Measurements from ENCODE around the gene EGFLAM.

DNA sequence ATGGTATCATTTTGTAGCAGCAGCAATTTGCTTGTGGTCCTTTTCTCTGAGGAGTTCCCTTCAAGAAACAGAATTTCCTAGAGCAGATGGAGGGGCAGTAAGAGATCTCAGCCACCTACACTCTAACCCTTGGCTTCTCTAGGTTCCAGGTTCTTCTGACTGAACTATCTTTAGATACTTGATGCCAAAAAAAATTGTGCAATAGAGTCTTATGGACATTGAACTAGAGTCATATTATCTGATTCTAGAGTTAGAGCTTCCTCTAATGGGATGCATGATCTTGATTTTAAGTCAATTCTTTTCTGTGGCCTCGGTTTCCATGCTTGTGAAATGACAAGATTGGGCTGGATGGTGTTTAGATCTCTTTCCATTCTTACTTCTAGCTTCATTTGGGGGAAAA lies 142.8 kb downstream of the EGFLAM start:
- TF ChIP-seq, protein P1, sequence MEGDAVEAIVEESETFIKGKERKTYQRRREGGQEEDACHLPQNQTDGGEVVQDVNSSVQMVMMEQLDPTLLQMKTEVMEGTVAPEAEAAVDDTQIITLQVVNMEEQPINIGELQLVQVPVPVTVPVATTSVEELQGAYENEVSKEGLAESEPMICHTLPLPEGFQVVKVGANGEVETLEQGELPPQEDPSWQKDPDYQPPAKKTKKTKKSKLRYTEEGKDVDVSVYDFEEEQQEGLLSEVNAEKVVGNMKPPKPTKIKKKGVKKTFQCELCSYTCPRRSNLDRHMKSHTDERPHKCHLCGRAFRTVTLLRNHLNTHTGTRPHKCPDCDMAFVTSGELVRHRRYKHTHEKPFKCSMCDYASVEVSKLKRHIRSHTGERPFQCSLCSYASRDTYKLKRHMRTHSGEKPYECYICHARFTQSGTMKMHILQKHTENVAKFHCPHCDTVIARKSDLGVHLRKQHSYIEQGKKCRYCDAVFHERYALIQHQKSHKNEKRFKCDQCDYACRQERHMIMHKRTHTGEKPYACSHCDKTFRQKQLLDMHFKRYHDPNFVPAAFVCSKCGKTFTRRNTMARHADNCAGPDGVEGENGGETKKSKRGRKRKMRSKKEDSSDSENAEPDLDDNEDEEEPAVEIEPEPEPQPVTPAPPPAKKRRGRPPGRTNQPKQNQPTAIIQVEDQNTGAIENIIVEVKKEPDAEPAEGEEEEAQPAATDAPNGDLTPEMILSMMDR (IDR thresholded peaks at IDR 0.05) = no peak
- TF ChIP-seq SMAD3 (CRISPR knock-in tag; IDR thresholded peaks at IDR 0.05; ENCODE audit: borderline replicate concordance) (no peak), NR2C2 (CRISPR knock-in tag; IDR thresholded peaks at IDR 0.05) (no peak), JUN (CRISPR knock-in tag; IDR thresholded peaks at IDR 0.05) (no peak), ZNF263 (CRISPR knock-in tag; IDR thresholded peaks at IDR 0.05; ENCODE audit: low read depth) (no peak), ZNF416 (CRISPR knock-in tag; IDR thresholded peaks at IDR 0.05) (no peak), MXD4 (CRISPR knock-in tag; IDR thresholded peaks at IDR 0.05; ENCODE audit: borderline replicate concordance) (no peak), TEAD4 (CRISPR knock-in tag; IDR thresholded peaks at IDR 0.05) (no peak)
- TF ChIP-seq, protein P2, sequence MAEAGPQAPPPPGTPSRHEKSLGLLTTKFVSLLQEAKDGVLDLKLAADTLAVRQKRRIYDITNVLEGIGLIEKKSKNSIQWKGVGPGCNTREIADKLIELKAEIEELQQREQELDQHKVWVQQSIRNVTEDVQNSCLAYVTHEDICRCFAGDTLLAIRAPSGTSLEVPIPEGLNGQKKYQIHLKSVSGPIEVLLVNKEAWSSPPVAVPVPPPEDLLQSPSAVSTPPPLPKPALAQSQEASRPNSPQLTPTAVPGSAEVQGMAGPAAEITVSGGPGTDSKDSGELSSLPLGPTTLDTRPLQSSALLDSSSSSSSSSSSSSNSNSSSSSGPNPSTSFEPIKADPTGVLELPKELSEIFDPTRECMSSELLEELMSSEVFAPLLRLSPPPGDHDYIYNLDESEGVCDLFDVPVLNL (CRISPR knock-in tag; IDR thresholded peaks at IDR 0.05; ENCODE audit: borderline replicate concordance, low read depth) = no peak
- TF ChIP-seq, protein P3, sequence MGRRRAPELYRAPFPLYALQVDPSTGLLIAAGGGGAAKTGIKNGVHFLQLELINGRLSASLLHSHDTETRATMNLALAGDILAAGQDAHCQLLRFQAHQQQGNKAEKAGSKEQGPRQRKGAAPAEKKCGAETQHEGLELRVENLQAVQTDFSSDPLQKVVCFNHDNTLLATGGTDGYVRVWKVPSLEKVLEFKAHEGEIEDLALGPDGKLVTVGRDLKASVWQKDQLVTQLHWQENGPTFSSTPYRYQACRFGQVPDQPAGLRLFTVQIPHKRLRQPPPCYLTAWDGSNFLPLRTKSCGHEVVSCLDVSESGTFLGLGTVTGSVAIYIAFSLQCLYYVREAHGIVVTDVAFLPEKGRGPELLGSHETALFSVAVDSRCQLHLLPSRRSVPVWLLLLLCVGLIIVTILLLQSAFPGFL (CRISPR knock-in tag; IDR thresholded peaks at IDR 0.05; ENCODE audit: borderline replicate concordance) = no peak
- TF ChIP-seq, protein P4, sequence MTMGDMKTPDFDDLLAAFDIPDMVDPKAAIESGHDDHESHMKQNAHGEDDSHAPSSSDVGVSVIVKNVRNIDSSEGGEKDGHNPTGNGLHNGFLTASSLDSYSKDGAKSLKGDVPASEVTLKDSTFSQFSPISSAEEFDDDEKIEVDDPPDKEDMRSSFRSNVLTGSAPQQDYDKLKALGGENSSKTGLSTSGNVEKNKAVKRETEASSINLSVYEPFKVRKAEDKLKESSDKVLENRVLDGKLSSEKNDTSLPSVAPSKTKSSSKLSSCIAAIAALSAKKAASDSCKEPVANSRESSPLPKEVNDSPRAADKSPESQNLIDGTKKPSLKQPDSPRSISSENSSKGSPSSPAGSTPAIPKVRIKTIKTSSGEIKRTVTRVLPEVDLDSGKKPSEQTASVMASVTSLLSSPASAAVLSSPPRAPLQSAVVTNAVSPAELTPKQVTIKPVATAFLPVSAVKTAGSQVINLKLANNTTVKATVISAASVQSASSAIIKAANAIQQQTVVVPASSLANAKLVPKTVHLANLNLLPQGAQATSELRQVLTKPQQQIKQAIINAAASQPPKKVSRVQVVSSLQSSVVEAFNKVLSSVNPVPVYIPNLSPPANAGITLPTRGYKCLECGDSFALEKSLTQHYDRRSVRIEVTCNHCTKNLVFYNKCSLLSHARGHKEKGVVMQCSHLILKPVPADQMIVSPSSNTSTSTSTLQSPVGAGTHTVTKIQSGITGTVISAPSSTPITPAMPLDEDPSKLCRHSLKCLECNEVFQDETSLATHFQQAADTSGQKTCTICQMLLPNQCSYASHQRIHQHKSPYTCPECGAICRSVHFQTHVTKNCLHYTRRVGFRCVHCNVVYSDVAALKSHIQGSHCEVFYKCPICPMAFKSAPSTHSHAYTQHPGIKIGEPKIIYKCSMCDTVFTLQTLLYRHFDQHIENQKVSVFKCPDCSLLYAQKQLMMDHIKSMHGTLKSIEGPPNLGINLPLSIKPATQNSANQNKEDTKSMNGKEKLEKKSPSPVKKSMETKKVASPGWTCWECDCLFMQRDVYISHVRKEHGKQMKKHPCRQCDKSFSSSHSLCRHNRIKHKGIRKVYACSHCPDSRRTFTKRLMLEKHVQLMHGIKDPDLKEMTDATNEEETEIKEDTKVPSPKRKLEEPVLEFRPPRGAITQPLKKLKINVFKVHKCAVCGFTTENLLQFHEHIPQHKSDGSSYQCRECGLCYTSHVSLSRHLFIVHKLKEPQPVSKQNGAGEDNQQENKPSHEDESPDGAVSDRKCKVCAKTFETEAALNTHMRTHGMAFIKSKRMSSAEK (CRISPR knock-in tag; IDR thresholded peaks at IDR 0.05; ENCODE audit: borderline replicate concordance) = no peak
- TF ChIP-seq, protein P5, sequence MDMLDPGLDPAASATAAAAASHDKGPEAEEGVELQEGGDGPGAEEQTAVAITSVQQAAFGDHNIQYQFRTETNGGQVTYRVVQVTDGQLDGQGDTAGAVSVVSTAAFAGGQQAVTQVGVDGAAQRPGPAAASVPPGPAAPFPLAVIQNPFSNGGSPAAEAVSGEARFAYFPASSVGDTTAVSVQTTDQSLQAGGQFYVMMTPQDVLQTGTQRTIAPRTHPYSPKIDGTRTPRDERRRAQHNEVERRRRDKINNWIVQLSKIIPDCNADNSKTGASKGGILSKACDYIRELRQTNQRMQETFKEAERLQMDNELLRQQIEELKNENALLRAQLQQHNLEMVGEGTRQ (CRISPR knock-in tag; IDR thresholded peaks at IDR 0.05) = no peak
